Measurements from ENCODE around the gene MORF4L2. TPM values are rescaled to one million over a fixed set of nuclear protein-coding genes. Genes with fewer than 3 reads are reported as not detected.

Gene MORF4L2
- total RNA-seq, 1 donor from 2014 or later: 514 TPM

- H3K9me3 ChIP-seq (ENCODE audit: insufficient read depth, low read depth, low read length): no peaks in the 10 kb centered on the region
- no peak overlapping the region for H3K4me3 Mint-ChIP-seq (ENCODE audit: unreplicated experiment)
- H3K36me3 Mint-ChIP-seq (ENCODE audit: low read depth, unreplicated experiment): peaks cover 3% of the 10 kb centered on the region
- FAIRE-seq (peak; percentile 99), DNase-seq (ENCODE audit: low read depth) (peak; percentile 70)
- TF ChIP-seq EZH2 (IDR thresholded peaks at IDR 0.05; ENCODE audit: insufficient read depth, low read length): no peak
- no peak for TF ChIP-seq CTCF (IDR thresholded peaks at IDR 0.05; ENCODE audit: insufficient read depth, low read depth, low read length)
- H3K9me3 Mint-ChIP-seq (ENCODE audit: unreplicated experiment): no peaks in the 10 kb centered on the region
- H4K20me1 ChIP-seq (ENCODE audit: insufficient read depth, low read length): peaks cover 61% of the 10 kb centered on the region
- H3K27ac ChIP-seq (ENCODE audit: low read depth, low read length): peak overlapping the region; percentile 56
- peak overlapping the region; percentile 38 for H3K27ac Mint-ChIP-seq (ENCODE audit: unreplicated experiment)
- peak overlapping the region; percentile 38 for H3K9ac ChIP-seq (ENCODE audit: low read length)
- H3K4me3 ChIP-seq (ENCODE audit: insufficient read depth, low read depth, low read length): no peak overlapping the region
- H2AFZ ChIP-seq (ENCODE audit: low read depth, low read length): no peak overlapping the region
- peaks cover 21% of the 10 kb centered on the region for H3K4me1 Mint-ChIP-seq (ENCODE audit: low read depth, unreplicated experiment)
- H3K4me2 ChIP-seq (ENCODE audit: low read length): peak overlapping the region; percentile 37
- no peaks in the 10 kb centered on the region for H3K27me3 Mint-ChIP-seq (ENCODE audit: low read depth, unreplicated experiment)
- H3K79me2 ChIP-seq (ENCODE audit: insufficient read depth, low read length): peaks cover 26% of the 10 kb centered on the region
- peaks cover 50% of the 10 kb centered on the region for H3K36me3 ChIP-seq (ENCODE audit: insufficient read depth, low read length)
- H3K27me3 ChIP-seq (ENCODE audit: insufficient read depth, low read length): no peaks in the 10 kb centered on the region
- H3K4me1 ChIP-seq (ENCODE audit: insufficient read depth, low read length): peaks cover 7% of the 10 kb centered on the region
Measured at GRCh38 chrX:103678199-103678993, 8.1 kb downstream of the MORF4L2 start.

- no peaks in the 10 kb centered on the region for H3K9me3 ChIP-seq (ENCODE audit: insufficient read depth, low read depth, low read length)
- no peak overlapping the region for H3K4me3 ChIP-seq (ENCODE audit: insufficient read depth, low read depth, low read length)
- Mint-ChIP-seq H3K9me3 (ENCODE audit: unreplicated experiment) (no peaks in the 10 kb centered on the region), H3K36me3 (ENCODE audit: low read depth, unreplicated experiment) (peaks cover 3% of the 10 kb centered on the region), H3K27ac (ENCODE audit: unreplicated experiment) (no peak overlapping the region), H3K4me1 (ENCODE audit: low read depth, unreplicated experiment) (peaks cover 21% of the 10 kb centered on the region), H3K4me3 (ENCODE audit: unreplicated experiment) (no peak overlapping the region), H3K27me3 (ENCODE audit: low read depth, unreplicated experiment) (no peaks in the 10 kb centered on the region)
- H3K4me2 ChIP-seq (ENCODE audit: low read length): no peak overlapping the region
- no peak overlapping the region for H3K27ac ChIP-seq (ENCODE audit: low read depth, low read length)
- peaks cover 28% of the 10 kb centered on the region for H3K36me3 ChIP-seq (ENCODE audit: insufficient read depth, low read length)
- peaks cover 47% of the 10 kb centered on the region for H4K20me1 ChIP-seq (ENCODE audit: insufficient read depth, low read length)
- H2AFZ ChIP-seq (ENCODE audit: low read depth, low read length): no peak overlapping the region
- H3K9ac ChIP-seq (ENCODE audit: low read length): no peak overlapping the region
- no peaks in the 10 kb centered on the region for H3K27me3 ChIP-seq (ENCODE audit: insufficient read depth, low read length)
- no peak for TF ChIP-seq CTCF (IDR thresholded peaks at IDR 0.05; ENCODE audit: insufficient read depth, low read depth, low read length)
- no peak for TF ChIP-seq EZH2 (IDR thresholded peaks at IDR 0.05; ENCODE audit: insufficient read depth, low read length)
- peaks cover 7% of the 10 kb centered on the region for H3K79me2 ChIP-seq (ENCODE audit: insufficient read depth, low read length)
- FAIRE-seq (peak; percentile 90), DNase-seq (ENCODE audit: low read depth) (no peak)
- H3K4me1 ChIP-seq (ENCODE audit: insufficient read depth, low read length): peaks cover 3% of the 10 kb centered on the region
Measured at GRCh38 chrX:103674531-103675454, 11.7 kb downstream of the MORF4L2 start.

Measured in astrocyte (in vitro differentiated cells and primary cell).